Cardiac septum (tissue), 1 donor: ENCODE results near the gene SLC30A5. TPM values are rescaled to one million over a fixed set of nuclear protein-coding genes. Genes with fewer than 3 reads are reported as not detected.
"Not testable (repeated sequence)": the region's sequence is repeated elsewhere in the genome, so short reads cannot be mapped to it uniquely, and the experiment has no call there.

Source experiments
- DNase-seq: peaks from one replicate; pipeline ENCODE4 v3.0.0-alpha.2; 2020; ENCODE audit warnings: low spot score
- intact Hi-C: fragments of 100-400 bp; cut with DNase I; formaldehyde crosslinking; loops from one replicate; pipeline ENCODE4 v1.14.0; 2022
- long read RNA-seq: library from polyadenylated mRNA; unstranded; transcript quantifications from one replicate; pipeline ENCODE4 v2.0.0, GENCODE V29; 2021
- total RNA-seq: library from RNA; stranded (reverse); fragmentation: NEBNext Ultra II Directional; extraction: Animal tissue kit (Norgen Biotek cat#: 25700); gene quantifications from one replicate; pipeline ENCODE4 v1.2.1, GENCODE V29; 2021
- donor health status: DM: no; HTN: no; CAD: no.

SLC30A5 gene
- 40.7 TPM for total RNA-seq
- long read RNA-seq, full-length matches to known transcripts: 59 of 84 reads
- long read RNA-seq, partial matches to known transcripts: 3 of 84 reads
- long read RNA-seq, other reads (novel, unspliced or antisense): 22 of 84 reads

- intact Hi-C loops: loop anchor here (2.0 to 10.0 kb wide), 5 partner anchors 51 to 271 kb away; partner anchors contain the start of genes AK6, CCDC125, CCNB1 and CDK7
- peak; percentile 100 for DNase-seq
These were observed at the start of gene SLC30A5 for GRCh38 chr5:69093771-69094482. SLC30A5 (plus strand) TSS chr5:69094014; CDS start chr5:69094256, 242 bp downstream.

DNA sequence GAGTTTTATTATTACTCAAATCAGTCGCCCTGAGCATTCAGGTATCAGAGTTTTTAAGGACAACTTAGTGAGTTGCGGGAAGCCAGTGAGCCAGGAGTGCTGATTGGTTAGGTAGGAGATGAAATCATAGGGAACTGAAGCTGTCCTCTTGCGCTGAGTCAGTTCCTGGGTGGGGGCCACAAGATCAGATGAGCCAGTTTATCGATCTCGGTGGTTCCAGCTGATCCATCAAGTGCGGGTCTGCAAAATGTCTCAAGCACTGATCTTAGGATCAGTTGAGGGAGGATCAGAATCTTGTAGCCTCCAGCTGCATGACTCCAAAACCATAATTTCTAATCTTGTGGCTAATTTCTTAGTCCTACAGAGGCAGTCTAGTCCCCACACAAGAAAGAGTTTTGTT lies 48.6 kb upstream of the SLC30A5 start:
- DNase-seq, intact Hi-C loops: not testable (repeated sequence)

- DNase-seq: no peak
- intact Hi-C loops: no loop called here
These were observed 47.3 kb upstream of the SLC30A5 start for GRCh38 chr5:69046375-69046957.

GRCh38 chr5:69048230-69048629 lies 45.6 kb upstream of the SLC30A5 start:
- intact Hi-C loops: no loop called here
- no peak for DNase-seq

GRCh38 chr5:69049151-69049550 lies 44.7 kb upstream of the SLC30A5 start:
- intact Hi-C loops: no loop called here
- no peak for DNase-seq

DNA sequence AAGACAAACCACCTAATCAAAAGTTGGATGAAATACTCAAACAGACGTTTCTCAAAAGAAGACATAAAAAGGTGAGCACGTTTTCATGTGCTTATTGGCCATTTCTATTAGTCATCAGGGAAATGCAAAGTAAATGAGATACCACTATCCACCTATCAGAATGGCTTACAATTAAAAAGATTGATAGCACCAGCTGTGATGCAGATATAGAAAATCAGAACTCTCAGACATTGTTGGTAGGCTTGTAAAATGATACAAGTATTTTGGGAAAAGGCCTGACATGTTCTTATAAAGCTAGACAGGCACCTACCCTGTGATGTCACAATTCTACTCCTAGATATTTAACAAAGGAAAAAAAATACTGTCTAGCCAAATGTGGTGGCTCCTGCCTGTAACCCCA lies 44.0 kb upstream of the SLC30A5 start:
- intact Hi-C loops: no loop called here
- DNase-seq: no peak

DNA sequence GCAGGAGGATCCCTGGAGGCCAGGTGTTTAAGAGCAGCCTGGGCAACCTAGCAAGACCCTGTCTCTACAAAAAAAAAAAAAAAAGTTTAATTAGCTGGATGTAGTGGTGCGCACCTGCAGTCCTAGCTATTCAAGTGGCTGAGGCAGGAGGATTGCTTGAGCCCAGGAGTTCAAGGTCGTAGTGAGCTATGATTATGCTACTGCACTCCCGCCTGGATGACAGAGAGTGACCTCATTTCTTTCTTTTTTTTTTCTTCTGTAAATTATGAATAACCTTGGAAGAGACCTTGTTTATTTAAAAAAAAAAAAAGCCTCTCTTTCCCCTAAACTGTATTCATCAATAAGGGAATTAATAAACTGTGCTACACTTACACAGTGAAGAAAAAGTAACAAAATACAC lies 43.6 kb upstream of the SLC30A5 start:
- intact Hi-C loops: no loop called here
- DNase-seq: no peak

- DNase-seq: no peak
- intact Hi-C loops: no loop called here
These were observed 41.6 kb upstream of the SLC30A5 start for GRCh38 chr5:69052181-69052580.

GRCh38 chr5:69074664-69075521 lies 18.9 kb upstream of the SLC30A5 start:
- intact Hi-C loops: no loop called here

DNA sequence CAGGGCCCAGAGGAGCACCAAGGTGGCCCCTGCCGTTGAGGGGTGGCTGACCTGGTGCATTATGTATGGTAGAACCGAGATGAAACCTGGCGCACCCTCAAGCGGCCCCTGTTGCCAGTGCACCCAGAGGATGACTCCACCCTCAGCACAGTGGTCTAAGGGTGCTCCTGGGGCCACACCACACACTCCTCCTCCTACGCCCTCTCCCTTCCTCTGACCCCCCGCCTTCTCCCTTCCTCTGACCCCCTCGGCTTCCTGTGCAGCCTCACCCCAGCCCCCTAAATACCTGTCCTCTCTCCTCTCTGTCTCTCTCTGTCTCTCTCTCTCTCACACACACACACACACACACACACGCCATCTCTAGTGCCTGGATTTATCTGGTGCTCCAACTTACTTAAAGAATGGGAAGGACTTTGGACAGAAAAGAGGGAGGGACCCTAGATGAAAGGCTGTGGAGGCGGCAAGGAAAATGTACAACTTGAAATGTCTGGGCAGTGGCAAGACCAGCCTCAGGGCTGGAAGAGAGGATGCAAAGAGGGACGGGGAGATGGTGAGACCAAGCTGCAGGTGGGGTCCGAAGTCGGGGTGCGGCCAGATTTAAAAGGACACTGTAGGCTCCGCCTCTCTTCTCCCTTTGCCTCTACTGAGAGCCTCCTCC lies 18.2 kb upstream of the SLC30A5 start:
- DNase-seq: no peak
- intact Hi-C loops: no loop called here

More at GRCh38 chr5:69074664-69075521, 18.9 kb upstream of the SLC30A5 start:
- no peak for DNase-seq

GRCh38 chr5:69078921-69079540 lies 14.8 kb upstream of the SLC30A5 start:
- intact Hi-C loops: no loop called here
- no peak for DNase-seq

GRCh38 chr5:69079556-69079955 lies 14.3 kb upstream of the SLC30A5 start:
- DNase-seq: no peak
- intact Hi-C loops: no loop called here

- intact Hi-C loops: no loop called here
- no peak for DNase-seq
These were observed 10.4 kb upstream of the SLC30A5 start for GRCh38 chr5:69083412-69083811.

GRCh38 chr5:69084195-69084594 lies 9.6 kb upstream of the SLC30A5 start:
- intact Hi-C loops: no loop called here
- DNase-seq: no peak

DNA sequence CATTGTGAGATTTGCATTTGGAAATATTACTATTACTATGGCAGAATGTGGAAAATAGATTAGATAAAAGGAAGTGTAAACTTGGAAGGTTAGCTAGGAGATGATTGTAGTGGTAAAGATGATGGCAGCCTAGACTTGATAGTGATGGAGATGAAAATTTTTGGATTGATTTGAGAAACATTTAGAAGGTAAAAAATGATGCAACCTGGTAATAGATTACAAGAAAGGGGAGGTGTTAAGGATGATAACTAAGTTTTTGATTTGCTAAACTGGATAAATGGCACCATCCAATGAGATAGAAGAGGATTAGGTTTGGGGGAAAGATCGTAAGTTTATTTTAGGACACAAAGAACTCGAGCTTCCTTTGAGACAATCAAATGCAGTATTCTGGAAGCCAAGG lies 8.9 kb upstream of the SLC30A5 start:
- intact Hi-C loops: no loop called here
- no peak for DNase-seq

GRCh38 chr5:69086206-69086605 lies 7.6 kb upstream of the SLC30A5 start:
- DNase-seq: no peak
- intact Hi-C loops: no loop called here

DNA sequence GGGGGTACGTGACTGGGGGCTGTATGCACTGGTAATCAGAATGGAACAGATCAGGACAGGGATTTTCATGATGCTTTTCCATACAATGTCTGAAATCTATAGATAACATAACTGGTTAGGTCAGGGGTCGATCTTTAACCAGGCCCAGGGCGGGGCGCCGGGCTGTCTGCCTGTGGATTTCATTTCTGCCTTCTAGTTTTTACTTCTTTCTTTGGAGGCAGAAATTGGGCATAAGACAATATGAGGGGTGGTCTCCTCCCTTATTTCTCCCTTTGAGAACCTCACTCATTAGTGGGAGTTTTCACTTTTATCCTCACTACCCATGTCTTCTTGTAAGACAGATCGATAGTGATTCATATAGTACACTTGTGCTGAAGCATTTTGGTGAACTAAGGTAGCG lies 5.8 kb upstream of the SLC30A5 start:
- DNase-seq, intact Hi-C loops: not testable (repeated sequence)

DNA sequence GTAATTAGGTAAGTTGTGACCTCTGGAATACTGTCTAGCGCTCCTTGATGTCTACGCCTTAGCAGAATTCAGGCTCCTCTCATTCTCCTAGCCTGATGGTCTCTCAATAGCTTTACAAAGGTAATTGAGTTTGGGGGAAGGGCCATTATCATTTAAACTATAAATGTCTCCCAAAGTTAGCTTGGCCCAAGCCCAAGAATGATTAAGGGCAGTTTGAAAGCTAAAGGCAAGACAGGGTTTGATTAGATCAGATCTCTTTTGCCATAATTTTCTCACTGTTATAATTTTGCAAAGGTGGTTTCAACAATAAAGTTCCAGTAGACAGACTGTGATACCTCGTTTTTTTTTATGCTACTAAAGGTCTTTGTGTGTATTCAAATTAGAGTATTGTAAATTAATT lies 3.7 kb upstream of the SLC30A5 start:
- no peak for DNase-seq
- intact Hi-C loops: loop anchor here (5.0 to 10.0 kb wide), 2 partner anchors 77 to 275 kb away; partner anchors contain the start of genes AK6, CCNB1, RAD17 and TAF9

DNA sequence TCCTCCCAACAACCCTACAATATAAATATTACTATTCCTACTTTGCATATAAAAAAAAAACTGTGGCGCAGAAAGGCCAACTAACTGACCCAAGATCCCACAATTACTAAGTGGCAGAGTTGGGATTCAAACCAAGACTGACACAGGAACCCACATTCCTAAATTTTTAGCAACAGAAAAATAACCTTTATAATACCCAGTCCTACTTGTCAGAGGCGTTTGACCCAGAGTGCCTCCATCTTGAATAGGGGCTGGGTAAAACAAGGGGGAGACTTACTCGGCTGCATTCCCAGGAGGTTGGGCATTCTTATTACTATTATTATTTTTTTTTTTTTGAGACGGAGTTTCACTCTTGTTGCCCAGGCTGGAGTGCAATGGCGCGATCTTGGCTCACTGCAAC lies 2.0 kb upstream of the SLC30A5 start:
- intact Hi-C loops: loop anchor here (2.0 to 10.0 kb wide), 4 partner anchors 49 to 273 kb away; partner anchors contain the start of genes AK6, CCDC125, CCNB1 and RAD17
- no peak for DNase-seq
